Calu3 (cell line): ENCODE results near the gene NUP214. TPM values are rescaled to one million over a fixed set of nuclear protein-coding genes. Genes with fewer than 3 reads are reported as not detected.

Experiments
- BruUV-seq: library from RNA; stranded (reverse); fragments of 400-500 nt; replicated peaks from 2 replicates; lab custom pipeline; 2021; lab: Mats Ljungman, UMichigan
- CTCF ChIA-PET: fragments of 300-600 bp; sonication (Branson Sonifier 250); formaldehyde crosslinking; loops from one replicate; lab custom pipeline; 2022; ENCODE audit warnings: antibody characterized with exemption; lab: Charles Lee
- DNase-seq: peaks from one replicate; pipeline ENCODE4 v3.0.0; 2022
- H3K27ac Mint-ChIP-seq: one replicate; pipeline ENCODE4 v1.8.0; 2022; ENCODE audit warnings: mixed read lengths; ENCODE audit not compliant: unreplicated experiment
- H3K27me3 Mint-ChIP-seq: one replicate; pipeline ENCODE4 v1.8.0; 2022; ENCODE audit warnings: mixed read lengths; ENCODE audit not compliant: unreplicated experiment
- H3K36me3 Mint-ChIP-seq: one replicate; pipeline ENCODE4 v1.8.0; 2022; ENCODE audit warnings: mild to moderate bottlenecking, moderate library complexity, mixed read lengths; ENCODE audit not compliant: insufficient read depth, unreplicated experiment
- H3K4me1 Mint-ChIP-seq: one replicate; pipeline ENCODE4 v1.8.0; 2022; ENCODE audit warnings: mild to moderate bottlenecking, low read depth, mixed read lengths; ENCODE audit not compliant: unreplicated experiment
- H3K4me3 Mint-ChIP-seq: one replicate; pipeline ENCODE4 v1.8.0; 2022; ENCODE audit warnings: mild to moderate bottlenecking, low read depth, moderate library complexity, mixed read lengths; ENCODE audit not compliant: unreplicated experiment
- H3K9me3 Mint-ChIP-seq: one replicate; pipeline ENCODE4 v1.8.0; 2022; ENCODE audit warnings: low read depth, mixed read lengths; ENCODE audit not compliant: unreplicated experiment
- intact Hi-C: fragments of 100-400 bp; cut with micrococcal nuclease; formaldehyde crosslinking; loops from one replicate; pipeline ENCODE4 v1.10.0; 2022; ENCODE audit not compliant: unreplicated experiment
- total RNA-seq: library from RNA; stranded (reverse); gene quantifications from 2 replicates; pipeline ENCODE4 v1.2.3, GENCODE V29; 2022
- TF ChIP-seq, protein P1 (sequence below): fragments of 200-600 bp; IDR thresholded peaks from one replicate; pipeline ENCODE4 v1.8.0; 2022; ENCODE audit warnings: antibody characterized with exemption; ENCODE audit not compliant: unreplicated experiment

NUP214 gene
- total RNA-seq, 1 experiment from 2014 or later, result 50.0 TPM

GRCh38 chr9:131271506-131271931, 146.1 kb downstream of the NUP214 start:
- TF ChIP-seq, protein P1, sequence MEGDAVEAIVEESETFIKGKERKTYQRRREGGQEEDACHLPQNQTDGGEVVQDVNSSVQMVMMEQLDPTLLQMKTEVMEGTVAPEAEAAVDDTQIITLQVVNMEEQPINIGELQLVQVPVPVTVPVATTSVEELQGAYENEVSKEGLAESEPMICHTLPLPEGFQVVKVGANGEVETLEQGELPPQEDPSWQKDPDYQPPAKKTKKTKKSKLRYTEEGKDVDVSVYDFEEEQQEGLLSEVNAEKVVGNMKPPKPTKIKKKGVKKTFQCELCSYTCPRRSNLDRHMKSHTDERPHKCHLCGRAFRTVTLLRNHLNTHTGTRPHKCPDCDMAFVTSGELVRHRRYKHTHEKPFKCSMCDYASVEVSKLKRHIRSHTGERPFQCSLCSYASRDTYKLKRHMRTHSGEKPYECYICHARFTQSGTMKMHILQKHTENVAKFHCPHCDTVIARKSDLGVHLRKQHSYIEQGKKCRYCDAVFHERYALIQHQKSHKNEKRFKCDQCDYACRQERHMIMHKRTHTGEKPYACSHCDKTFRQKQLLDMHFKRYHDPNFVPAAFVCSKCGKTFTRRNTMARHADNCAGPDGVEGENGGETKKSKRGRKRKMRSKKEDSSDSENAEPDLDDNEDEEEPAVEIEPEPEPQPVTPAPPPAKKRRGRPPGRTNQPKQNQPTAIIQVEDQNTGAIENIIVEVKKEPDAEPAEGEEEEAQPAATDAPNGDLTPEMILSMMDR, result no peak
- Mint-ChIP-seq H3K27me3 (peaks cover 28% of the 10 kb centered on the region), H3K36me3 (no peaks in the 10 kb centered on the region), H3K9me3 (no peaks in the 10 kb centered on the region), H3K27ac (no peak overlapping the region), H3K4me1 (no peaks in the 10 kb centered on the region), H3K4me3 (no peak overlapping the region)
- no peak for DNase-seq
- intact Hi-C loops, result no loop called here
- CTCF ChIA-PET, result no interaction called here
- BruUV-seq, result no TSS peak

DNA sequence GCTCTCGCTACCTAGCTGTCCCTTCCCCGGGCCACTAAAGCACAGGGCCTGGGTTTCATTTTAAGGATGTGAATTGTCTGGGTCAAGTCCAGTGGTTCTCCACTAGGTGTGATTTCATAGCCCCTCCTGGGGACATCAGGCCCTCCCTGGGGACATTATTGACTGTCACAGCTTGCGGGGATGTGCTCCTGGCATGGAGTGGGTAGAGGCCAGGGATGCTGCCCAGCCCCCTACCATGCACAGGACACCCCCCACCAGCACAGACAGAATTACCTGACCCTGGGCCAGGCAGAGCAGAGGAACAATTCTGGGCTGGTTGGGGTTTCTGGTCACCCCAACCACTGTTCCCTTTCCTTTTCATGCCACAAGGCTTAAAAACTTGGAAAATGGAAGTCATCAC, 146.8 kb downstream of the NUP214 start:
- TF ChIP-seq, protein P1, result no peak
- CTCF ChIA-PET, result no interaction called here
- no peaks in the 10 kb centered on the region for H3K4me1 Mint-ChIP-seq
- no peaks in the 10 kb centered on the region for H3K36me3 Mint-ChIP-seq
- intact Hi-C loops, result no loop called here
- no peaks in the 10 kb centered on the region for H3K9me3 Mint-ChIP-seq
- no TSS peak for BruUV-seq
- no peak overlapping the region for H3K27ac Mint-ChIP-seq
- H3K27me3 Mint-ChIP-seq, result peaks cover 31% of the 10 kb centered on the region
- DNase-seq, result no peak
- H3K4me3 Mint-ChIP-seq, result no peak overlapping the region

- intact Hi-C loops, result no loop called here
- TF ChIP-seq, protein P1, result no peak
- Mint-ChIP-seq H3K4me1 (no peaks in the 10 kb centered on the region), H3K9me3 (no peaks in the 10 kb centered on the region), H3K27me3 (peaks cover 31% of the 10 kb centered on the region), H3K27ac (no peak overlapping the region), H3K4me3 (no peak overlapping the region), H3K36me3 (peaks cover 5% of the 10 kb centered on the region)
- CTCF ChIA-PET, result no interaction called here
- no peak for DNase-seq
- no TSS peak for BruUV-seq
Observed at GRCh38 chr9:131273146-131273855, 147.9 kb downstream of the NUP214 start.

GRCh38 chr9:131273856-131274673, 148.7 kb downstream of the NUP214 start:
- H3K4me1 Mint-ChIP-seq, result no peaks in the 10 kb centered on the region
- H3K36me3 Mint-ChIP-seq, result peaks cover 5% of the 10 kb centered on the region
- H3K27me3 Mint-ChIP-seq, result peaks cover 31% of the 10 kb centered on the region
- CTCF ChIA-PET, result no interaction called here
- TF ChIP-seq, protein P1, result no peak
- no peak overlapping the region for H3K4me3 Mint-ChIP-seq
- no peak overlapping the region for H3K27ac Mint-ChIP-seq
- intact Hi-C loops, result no loop called here
- DNase-seq, result no peak
- no TSS peak for BruUV-seq
- H3K9me3 Mint-ChIP-seq, result no peaks in the 10 kb centered on the region
